HepG2 (cell line): ENCODE measurements around the gene NFE2L3. TPM values are rescaled to one million over a fixed set of nuclear protein-coding genes. Genes with fewer than 3 reads are reported as not detected.

ENCODE experiments used
- ATAC-seq: fragments of 200-7000 bp; cut with Tn5 transposase; 3 replicates; pipeline ENCODE4 v1.9.1; 2020; ENCODE audit warnings: mild to moderate bottlenecking, moderate library complexity
- BruUV-seq: library from RNA; stranded (reverse); fragments of 400-500 nt; replicated peaks from 2 replicates; lab custom pipeline; 2021; lab: Mats Ljungman, UMichigan
- CTCF ChIA-PET: fragments of 300-600 bp; formaldehyde crosslinking; extraction: SDS; loops from one replicate; lab custom pipeline; 2021; ENCODE audit warnings: low total read pairs, inconsistent platforms, low intra/inter-chr PET ratio; lab: Yijun Ruan, JAX
- POLR2A ChIA-PET: fragments of 350-600 bp; sonication (Branson Sonifier 250); formaldehyde crosslinking; loops from one replicate; lab custom pipeline; 2020; ENCODE audit warnings: antibody characterized with exemption, inconsistent platforms; lab: Yijun Ruan, JAX
- DNase-seq: peaks from one replicate; pipeline ENCODE4 v3.0.0-alpha.2; 2015; ENCODE audit warnings: low spot score
- FAIRE-seq: peaks from 3 replicates; lab custom pipeline; 2011; peaks lifted over from hg19 to GRCh38; lab: Jason Lieb, UNC
- H2AFZ ChIP-seq: one replicate; pipeline ENCODE4 v1.6.1; 2011; ENCODE audit warnings: low read length, inconsistent platforms
- H3K27ac ChIP-seq: fragments of 300-600 bp; 3 replicates; pipeline ENCODE4 v1.8.0; 2011; ENCODE audit warnings: mixed run types, mild to moderate bottlenecking, mixed read lengths, low read length, inconsistent platforms; ENCODE audit not compliant: insufficient read depth; ENCODE audit errors: extremely low read length
- H3K27me3 ChIP-seq, 2 experiments: fragments of 200-600 bp in 1 of 2; 2 replicates in 1 of 2; 3 replicates in 1 of 2; pipeline versions ENCODE4 v1.6.0 to v1.8.0; 2011; ENCODE audit warnings: low read length in 2 of 2, mild to moderate bottlenecking in 2 of 2, moderate library complexity in 2 of 2, inconsistent platforms in 1 of 2; ENCODE audit not compliant: insufficient read depth in 2 of 2, control insufficient read depth in 1 of 2
- H3K36me3 ChIP-seq, 2 experiments: fragments of 200-600 bp in 1 of 2; replicated peaks in 1 of 2; 2 replicates in 1 of 2; 3 replicates in 1 of 2; pipeline versions ENCODE4 v1.5.1 to v1.8.0; 2011; ENCODE audit warnings: low read length in 2 of 2, inconsistent platforms in 1 of 2; ENCODE audit not compliant: insufficient read depth in 2 of 2, control insufficient read depth in 1 of 2
- H3K4me1 ChIP-seq: 2 replicates; pipeline ENCODE4 v1.5.1; 2012; ENCODE audit warnings: low read length, inconsistent platforms; ENCODE audit not compliant: insufficient read depth
- H3K4me2 ChIP-seq: 2 replicates; pipeline ENCODE4 v1.6.0; 2011; ENCODE audit warnings: low read depth, low read length, inconsistent platforms
- H3K4me3 ChIP-seq, 3 experiments: fragments of 200-600 bp in 1 of 3; sonication (generic), shearing (Covaris generic) in 1 of 3; replicated peaks in 1 of 3; 2 replicates each; pipeline ENCODE4 v1.5.1; 2011 to 2016; ENCODE audit warnings: low read length in 3 of 3, inconsistent platforms in 2 of 3, low read depth in 2 of 3, mild to moderate bottlenecking in 2 of 3, control low read depth in 1 of 3, mixed read lengths in 1 of 3; ENCODE audit not compliant: insufficient read depth in 1 of 3
- H3K79me2 ChIP-seq: one replicate; pipeline ENCODE4 v1.6.1; 2011; ENCODE audit warnings: low read length, inconsistent platforms; ENCODE audit not compliant: insufficient read depth
- H3K9ac ChIP-seq: 2 replicates; pipeline ENCODE4 v1.6.0; 2011; ENCODE audit warnings: mild to moderate bottlenecking, low read depth, low read length, inconsistent platforms; ENCODE audit not compliant: insufficient read depth
- H3K9me3 ChIP-seq: 2 replicates; pipeline ENCODE4 v1.5.1; 2012; ENCODE audit warnings: mild to moderate bottlenecking, low read length
- H4K20me1 ChIP-seq: 2 replicates; pipeline ENCODE4 v1.6.0; 2011; ENCODE audit warnings: inconsistent platforms, mild to moderate bottlenecking, low read length, moderate library complexity; ENCODE audit not compliant: insufficient read depth
- ISL2 ChIP-seq: sonication (generic); formaldehyde crosslinking; IDR thresholded peaks from 2 replicates; pipeline ENCODE4 v1.5.0; 2020; ENCODE audit warnings: missing genetic modification reagents
- KDM5B ChIP-seq: sonication (generic); formaldehyde crosslinking; IDR thresholded peaks from 2 replicates; pipeline ENCODE4 v1.4.0; 2020; ENCODE audit warnings: missing genetic modification reagents, mild to moderate bottlenecking, borderline replicate concordance
- POLR2A ChIP-seq, 2 experiments: IDR thresholded peaks; 2 replicates each; pipeline ENCODE4 v1.6.1; 2011; ENCODE audit warnings: low read depth in 2 of 2, low read length in 2 of 2, mild to moderate bottlenecking in 1 of 2, moderate library complexity in 1 of 2; ENCODE audit not compliant: insufficient read depth in 1 of 2
- RORA ChIP-seq: sonication (generic); formaldehyde crosslinking; IDR thresholded peaks from 2 replicates; pipeline ENCODE4 v1.5.0; 2020; ENCODE audit warnings: mild to moderate bottlenecking, missing genetic modification reagents, moderate library complexity
- SIN3B ChIP-seq: fragments of 150-350 bp; IDR thresholded peaks from 2 replicates; pipeline ENCODE4 v1.6.1; 2014; ENCODE audit warnings: low read length
- TRIM22 ChIP-seq: fragments of 450-650 bp; IDR thresholded peaks from 2 replicates; pipeline ENCODE4 v1.6.1; 2017
- ZBTB2 ChIP-seq: sonication (generic); formaldehyde crosslinking; IDR thresholded peaks from 2 replicates; pipeline ENCODE4 v1.8.0; 2022; ENCODE audit warnings: low read depth, missing genetic modification reagents
- ZBTB7A ChIP-seq: sonication (generic); formaldehyde crosslinking; IDR thresholded peaks from 2 replicates; pipeline ENCODE4 v1.8.0; 2022; ENCODE audit warnings: mild to moderate bottlenecking, missing genetic modification reagents
- ZNF274 ChIP-seq: sonication (generic); formaldehyde crosslinking; IDR thresholded peaks from 2 replicates; pipeline ENCODE4 v1.5.1; 2020; ENCODE audit warnings: mild to moderate bottlenecking, missing genetic modification reagents
- ZNF280B ChIP-seq: sonication (generic); formaldehyde crosslinking; IDR thresholded peaks from 2 replicates; pipeline ENCODE4 v1.5.0; 2020; ENCODE audit warnings: missing genetic modification reagents, mild to moderate bottlenecking, borderline replicate concordance
- ZNF629 ChIP-seq: sonication (generic); formaldehyde crosslinking; conservative IDR thresholded peaks from 2 replicates; pipeline ENCODE4 v1.5.0; 2020; ENCODE audit warnings: missing genetic modification reagents
- ZNF800 ChIP-seq: sonication (generic); formaldehyde crosslinking; IDR thresholded peaks from 2 replicates; pipeline ENCODE4 v1.4.0; 2020; ENCODE audit warnings: missing genetic modification reagents
- WGBS: methylation state at CpG from one replicate; pipeline ENCODE4 v1.1.6; 2017; ENCODE audit warnings: low lambda C conversion rate; 5-methylcytosine and 5-hydroxymethylcytosine counted together
- in situ Hi-C: cut with HindIII; loops from 2 replicates; pipeline ENCODE4 v1.10.0; 2017; ENCODE audit warnings: low pct_unique_long_range_greater_than_20kb; ENCODE audit not compliant: extremely low pct_ligation_motif_present
- intact Hi-C: fragments of 100-400 bp; cut with micrococcal nuclease; formaldehyde crosslinking; loops from one replicate; pipeline ENCODE4 v1.10.0; 2022; ENCODE audit not compliant: unreplicated experiment
- polyA plus RNA-seq, 8 experiments: library from polyadenylated mRNA; depleted of rRNA in 3 of 8; stranded (reverse) in 7 of 8; unstranded in 1 of 8; fragments of >200 nt; fragmentation: Illumina TruSeq in 4 of 8; extraction: Trizol in 4 of 8; gene quantifications; 2 replicates each; pipeline versions ENCODE4 v1.2.1 to v1.2.3, GENCODE V29; 2011 to 2016; ENCODE audit warnings: low read depth in 4 of 8, missing spikeins in 1 of 8, mixed read lengths in 1 of 8; ENCODE audit not compliant: insufficient read depth in 1 of 8
- total RNA-seq, 5 experiments: library from RNA; depleted of rRNA; stranded (reverse); fragments of >200 nt; fragmentation: Illumina TruSeq; extraction: Trizol; gene quantifications; 2 replicates each; pipeline ENCODE4 v1.2.3, GENCODE V29; 2016; ENCODE audit warnings: low read depth in 1 of 5
- TF ChIP-seq, protein P1 (sequence below): sonication (generic); formaldehyde crosslinking; IDR thresholded peaks from 2 replicates; pipeline ENCODE4 v1.4.0; 2020; ENCODE audit warnings: mild to moderate bottlenecking, missing genetic modification reagents
- TF ChIP-seq, protein P2 (sequence below): sonication (generic); formaldehyde crosslinking; IDR thresholded peaks from 2 replicates; pipeline ENCODE4 v1.4.0; 2020; ENCODE audit warnings: missing genetic modification reagents, borderline replicate concordance

Gene NFE2L3
- total and polyA plus RNA-seq, 2 of the 13 experiments (the other 11 are each of a cell fraction or from before 2014, with no cell fraction given) = 11.4 to 19.4 TPM

GRCh38 chr7:26151650-26151952, 397 bp upstream of the NFE2L3 start:
- ChIA-PET POLR2A (interaction anchor here (0.8 to 2.4 kb wide), 8 partner anchors 8 to 200 kb away, joined by 3 to 36 read pairs (median 5); partner anchors contain the start of genes CBX3 and HNRNPA2B1), CTCF (no interaction called here)
- no peaks in the 10 kb centered on the region for H3K36me3 ChIP-seq
- intact Hi-C loops = loop anchor here (10.0 kb wide), 1 partner anchor 57 kb away; no protein-coding TSS in a partner anchor
- H3K4me2 ChIP-seq = peak overlapping the region; percentile 81
- 56% methylated on average over 10 of the region's 10 CpGs for WGBS
- no peak overlapping the region for H2AFZ ChIP-seq
- H3K79me2 ChIP-seq = no peaks in the 10 kb centered on the region
- no peak for DNase-seq
- peaks cover 0 to 13% of the 10 kb centered on the region in 2 experiments; a peak in 3 of 5 replicates for H3K27me3 ChIP-seq
- H3K27ac ChIP-seq = no peak overlapping the region
- H3K9ac ChIP-seq = peak overlapping the region; percentile 48; the same call in 1 of the 2 replicates
- H3K4me1 ChIP-seq = peaks cover 48% of the 10 kb centered on the region
- in situ Hi-C loops = no loop called here
- peak overlapping the region; percentile 58 to 72 (median 70) for H3K4me3 ChIP-seq
- BruUV-seq = no TSS peak
- ATAC-seq = no peak
- no peak for FAIRE-seq
- no peaks in the 10 kb centered on the region for H4K20me1 ChIP-seq
- H3K9me3 ChIP-seq = no peaks in the 10 kb centered on the region
- TF ChIP-seq ZNF800 (CRISPR knock-in tag) (no peak), SIN3B (no peak), ZBTB2 (CRISPR knock-in tag) (0 out of 2 replicates have a peak, but pooled peaks have one; percentile 8), ZNF280B (CRISPR knock-in tag) (0 out of 2 replicates have a peak, but pooled peaks have one; percentile 13), ZBTB7A (CRISPR knock-in tag) (no peak), POLR2A (IDR thresholded peaks at IDR 0.05; ENCODE audit: insufficient read depth in 1 of 2, low read depth in 2 of 2, low read length in 2 of 2) (no peak), TRIM22 (no peak), ISL2 (no peak), ZNF629 (CRISPR knock-in tag) (peak; percentile 50), ZNF274 (CRISPR knock-in tag) (0 out of 2 replicates have a peak, but pooled peaks have one; percentile 27), KDM5B (CRISPR knock-in tag) (0 out of 2 replicates have a peak, but pooled peaks have one; percentile 5), RORA (CRISPR knock-in tag) (no peak)
- TF ChIP-seq, protein P1, sequence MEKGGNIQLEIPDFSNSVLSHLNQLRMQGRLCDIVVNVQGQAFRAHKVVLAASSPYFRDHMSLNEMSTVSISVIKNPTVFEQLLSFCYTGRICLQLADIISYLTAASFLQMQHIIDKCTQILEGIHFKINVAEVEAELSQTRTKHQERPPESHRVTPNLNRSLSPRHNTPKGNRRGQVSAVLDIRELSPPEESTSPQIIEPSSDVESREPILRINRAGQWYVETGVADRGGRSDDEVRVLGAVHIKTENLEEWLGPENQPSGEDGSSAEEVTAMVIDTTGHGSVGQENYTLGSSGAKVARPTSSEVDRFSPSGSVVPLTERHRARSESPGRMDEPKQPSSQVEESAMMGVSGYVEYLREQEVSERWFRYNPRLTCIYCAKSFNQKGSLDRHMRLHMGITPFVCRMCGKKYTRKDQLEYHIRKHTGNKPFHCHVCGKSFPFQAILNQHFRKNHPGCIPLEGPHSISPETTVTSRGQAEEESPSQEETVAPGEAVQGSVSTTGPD = no peak
- TF ChIP-seq, protein P2, sequence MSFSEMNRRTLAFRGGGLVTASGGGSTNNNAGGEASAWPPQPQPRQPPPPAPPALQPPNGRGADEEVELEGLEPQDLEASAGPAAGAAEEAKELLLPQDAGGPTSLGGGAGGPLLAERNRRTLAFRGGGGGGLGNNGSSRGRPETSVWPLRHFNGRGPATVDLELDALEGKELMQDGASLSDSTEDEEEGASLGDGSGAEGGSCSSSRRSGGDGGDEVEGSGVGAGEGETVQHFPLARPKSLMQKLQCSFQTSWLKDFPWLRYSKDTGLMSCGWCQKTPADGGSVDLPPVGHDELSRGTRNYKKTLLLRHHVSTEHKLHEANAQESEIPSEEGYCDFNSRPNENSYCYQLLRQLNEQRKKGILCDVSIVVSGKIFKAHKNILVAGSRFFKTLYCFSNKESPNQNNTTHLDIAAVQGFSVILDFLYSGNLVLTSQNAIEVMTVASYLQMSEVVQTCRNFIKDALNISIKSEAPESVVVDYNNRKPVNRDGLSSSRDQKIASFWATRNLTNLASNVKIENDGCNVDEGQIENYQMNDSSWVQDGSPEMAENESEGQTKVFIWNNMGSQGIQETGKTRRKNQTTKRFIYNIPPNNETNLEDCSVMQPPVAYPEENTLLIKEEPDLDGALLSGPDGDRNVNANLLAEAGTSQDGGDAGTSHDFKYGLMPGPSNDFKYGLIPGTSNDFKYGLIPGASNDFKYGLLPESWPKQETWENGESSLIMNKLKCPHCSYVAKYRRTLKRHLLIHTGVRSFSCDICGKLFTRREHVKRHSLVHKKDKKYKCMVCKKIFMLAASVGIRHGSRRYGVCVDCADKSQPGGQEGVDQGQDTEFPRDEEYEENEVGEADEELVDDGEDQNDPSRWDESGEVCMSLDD (CRISPR knock-in tag) = no peak
